HG02840 (cell line): ENCODE data around the gene GUCA1C.

ENCODE experiments used
- ATAC-seq: cut with Tn5 transposase; IDR thresholded peaks from one replicate; pipeline ENCODE4 v1.9.1; 2021; ENCODE audit warnings: mild to moderate bottlenecking, moderate library complexity, moderate number of reproducible peaks; ENCODE audit not compliant: unreplicated experiment, low FRiP score

The GUCA1C gene

GRCh38 chr3:108953700-108954099 lies at the start of gene GUCA1C:
GUCA1C (minus strand) TSS chr3:108953879; CDS start chr3:108953762, 117 bp downstream.
- ATAC-seq, result no peak

DNA sequence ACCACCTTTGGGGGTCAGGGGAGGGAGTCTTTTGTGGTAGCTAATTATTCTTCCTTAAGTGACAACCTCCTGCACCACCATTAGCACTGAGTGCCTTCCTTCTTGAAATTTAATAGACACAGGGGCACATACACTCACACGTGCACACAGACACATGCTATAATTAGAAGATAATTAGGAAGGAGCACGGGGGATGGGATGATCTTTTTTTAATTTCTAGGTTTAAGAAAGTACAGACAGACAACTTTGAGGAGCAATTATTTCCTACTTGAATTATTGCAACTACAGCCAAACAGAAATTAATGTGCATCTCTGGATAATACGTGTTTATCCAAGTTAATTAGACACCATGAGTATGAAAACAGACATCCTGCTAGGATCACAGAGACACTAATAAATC lies 44.8 kb upstream of the GUCA1C start:
- no peak for ATAC-seq

GRCh38 chr3:108985844-108986243 lies 32.2 kb upstream of the GUCA1C start:
- no peak for ATAC-seq

DNA sequence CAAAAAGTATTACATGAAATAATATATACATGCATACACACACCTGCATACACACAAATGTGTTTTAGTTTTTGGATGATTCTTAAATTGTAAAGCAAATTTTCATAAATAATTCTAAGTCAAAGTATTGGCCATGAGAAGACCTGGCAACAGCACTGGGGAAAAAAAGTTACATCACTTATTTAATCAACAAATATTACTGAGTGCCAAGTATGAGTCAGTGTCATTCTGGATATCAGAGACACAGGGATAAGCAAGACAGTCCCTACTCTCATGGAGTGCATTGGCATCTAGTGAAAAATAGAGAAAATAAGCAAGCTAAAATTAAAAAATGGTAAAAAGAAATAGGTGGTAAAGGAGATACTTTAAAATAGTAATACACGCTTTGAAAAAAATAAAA lies 29.4 kb upstream of the GUCA1C start:
- ATAC-seq, result no peak

DNA sequence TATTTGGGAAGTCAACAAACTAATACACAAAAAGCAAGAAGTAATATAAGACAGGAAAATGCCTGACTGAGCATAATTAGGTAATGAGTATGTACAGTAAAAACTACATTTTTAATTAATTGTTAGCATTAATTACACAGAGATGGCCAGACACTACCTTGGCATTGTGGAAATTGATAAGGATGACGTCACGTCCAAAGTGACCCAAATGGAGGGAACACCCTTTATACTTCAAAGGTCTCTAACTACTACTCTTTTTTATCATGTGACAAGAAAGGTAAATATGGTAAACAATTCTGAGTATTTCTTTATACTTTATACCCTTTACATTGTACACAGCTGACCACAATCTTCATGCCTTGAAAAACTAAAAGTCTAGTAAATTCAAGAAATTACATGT lies 22.4 kb upstream of the GUCA1C start:
- no peak for ATAC-seq

GRCh38 chr3:108973019-108973418 lies 19.3 kb upstream of the GUCA1C start:
- no peak for ATAC-seq

- no peak for ATAC-seq
Measured at GRCh38 chr3:108972482-108972881, 18.8 kb upstream of the GUCA1C start.

DNA sequence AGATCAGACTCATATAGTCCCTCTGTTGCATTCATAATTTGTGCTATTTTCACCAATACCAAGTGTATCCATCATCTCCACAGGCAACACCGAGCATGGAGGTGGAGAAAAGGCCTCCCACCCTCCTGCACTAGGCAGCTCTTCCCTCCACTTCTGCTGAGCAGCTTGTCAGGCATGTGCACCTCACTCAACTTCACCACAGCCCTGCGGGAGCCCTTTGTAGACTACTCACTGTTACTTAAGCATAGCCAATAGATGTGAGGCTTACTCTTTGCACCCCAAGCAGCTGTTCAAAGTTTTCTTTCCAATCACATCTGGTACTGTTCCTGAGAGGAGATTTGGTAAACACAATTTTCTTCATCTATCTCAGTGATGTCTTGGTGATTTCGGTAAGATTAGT lies 16.9 kb upstream of the GUCA1C start:
- no peak for ATAC-seq

- no peak for ATAC-seq
Measured at GRCh38 chr3:108966773-108967172, 13.1 kb upstream of the GUCA1C start.

DNA sequence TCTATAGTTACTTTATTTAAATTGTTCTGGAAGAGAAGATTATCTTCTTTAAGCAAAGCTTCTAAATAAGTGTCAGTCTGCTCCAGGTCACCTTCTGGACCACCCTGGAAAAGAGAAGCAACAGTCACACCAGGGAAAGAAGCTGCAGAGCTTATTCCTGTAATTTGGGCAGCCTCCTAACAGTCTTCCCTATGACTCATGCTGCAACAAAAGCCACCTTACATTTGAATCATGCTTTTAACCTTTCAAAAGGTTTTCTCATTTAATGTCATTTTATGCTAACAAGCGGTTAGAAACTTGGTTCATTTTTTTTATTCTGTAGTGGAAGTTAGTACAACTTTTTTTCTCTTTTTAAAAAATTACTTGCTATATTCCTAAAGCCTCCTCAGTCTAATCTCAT lies 5.3 kb upstream of the GUCA1C start:
- no peak for ATAC-seq

GRCh38 chr3:108953210-108953609 lies 469 bp downstream of the GUCA1C start:
- no peak for ATAC-seq

DNA sequence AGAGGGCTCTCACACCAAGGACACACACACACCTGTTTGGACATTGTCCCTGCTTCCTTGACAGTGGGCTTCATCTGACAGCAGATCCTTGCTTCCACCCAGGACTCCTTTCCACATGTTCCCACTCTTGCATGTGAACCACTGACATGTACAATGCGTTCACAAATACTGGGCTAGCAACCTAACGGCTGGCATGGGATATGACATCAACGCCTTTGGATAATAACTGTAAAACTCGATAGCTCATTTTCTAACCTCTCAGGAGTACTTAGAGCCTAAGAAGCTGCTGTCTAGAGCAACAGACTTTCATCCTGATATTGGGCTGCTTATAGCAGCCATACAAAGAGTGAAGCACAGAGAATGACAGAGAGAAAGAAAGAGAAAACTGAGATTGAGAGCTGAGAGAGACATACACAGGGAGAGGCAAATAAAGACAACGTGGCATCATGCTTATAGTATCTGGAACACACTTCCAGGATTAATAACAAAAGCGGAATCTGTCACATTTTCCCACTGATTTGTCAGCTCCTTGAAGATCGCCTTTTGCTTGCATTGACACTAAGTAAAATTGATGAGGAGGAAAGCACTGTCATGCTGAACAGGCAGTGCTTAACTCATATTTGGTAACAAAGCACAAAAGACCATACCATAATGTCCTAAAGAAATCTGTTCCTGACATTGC lies 1.7 kb downstream of the GUCA1C start:
- ATAC-seq, result no peak

- ATAC-seq, result no peak
Measured at GRCh38 chr3:108947855-108948254, 5.8 kb downstream of the GUCA1C start.

- ATAC-seq, result no peak
Measured at GRCh38 chr3:108946292-108947285, 7.1 kb downstream of the GUCA1C start.

- no peak for ATAC-seq
Measured at GRCh38 chr3:108940568-108941263, 13.0 kb downstream of the GUCA1C start.

DNA sequence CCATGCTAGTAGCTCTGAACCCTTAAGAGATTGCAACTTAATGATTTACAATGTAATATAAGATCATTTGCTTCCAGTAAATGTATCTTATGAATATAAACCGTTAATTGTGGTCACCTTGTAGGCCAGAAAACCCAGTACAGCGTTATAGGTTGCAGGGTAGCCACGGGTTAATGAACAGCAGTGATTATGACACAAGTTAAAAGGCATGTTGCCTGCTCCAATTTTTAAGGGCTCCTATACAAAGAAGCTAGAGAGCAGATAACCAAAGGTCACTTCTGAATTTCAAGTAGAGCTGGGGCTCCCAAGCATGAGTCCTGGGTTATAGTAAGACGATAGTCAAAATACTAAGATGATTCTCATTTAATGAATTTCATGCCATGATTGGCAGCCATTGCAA lies 13.5 kb downstream of the GUCA1C start:
- ATAC-seq, result no peak

DNA sequence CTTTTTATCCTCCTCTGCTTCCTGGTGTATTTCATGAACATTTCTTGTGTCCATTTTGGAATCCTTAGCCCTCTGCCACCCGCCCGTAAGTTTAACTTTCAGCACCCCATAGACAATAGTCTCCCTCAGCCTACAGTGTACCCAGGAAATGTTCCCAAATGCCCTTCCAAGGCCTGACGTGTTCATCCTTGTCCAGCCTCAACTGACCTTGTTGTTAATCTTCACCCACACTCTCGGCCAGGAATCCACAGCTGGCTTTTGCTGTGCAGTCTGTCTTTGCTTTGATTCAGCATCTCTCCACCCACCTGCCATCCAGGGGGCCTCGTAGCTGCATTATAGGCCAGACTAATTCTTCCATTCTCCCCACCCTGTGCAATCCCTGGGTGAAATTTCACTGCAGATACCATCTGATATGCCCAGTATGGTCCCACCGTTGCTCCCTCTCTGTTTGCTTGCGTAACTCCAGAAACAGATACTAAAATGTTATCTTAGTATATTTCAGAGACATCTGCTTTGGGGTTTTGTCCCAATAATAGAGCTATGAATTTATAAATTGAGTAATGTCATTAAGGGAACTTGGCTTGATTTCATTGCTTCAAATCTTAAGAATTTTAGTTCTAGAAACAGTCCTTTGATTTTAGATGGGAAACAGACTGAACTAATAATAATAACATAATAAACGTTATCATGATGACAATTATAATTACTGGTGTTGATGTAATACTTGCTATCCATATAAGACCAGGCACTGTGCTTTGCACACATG lies 16.6 kb downstream of the GUCA1C start:
- no peak for ATAC-seq

DNA sequence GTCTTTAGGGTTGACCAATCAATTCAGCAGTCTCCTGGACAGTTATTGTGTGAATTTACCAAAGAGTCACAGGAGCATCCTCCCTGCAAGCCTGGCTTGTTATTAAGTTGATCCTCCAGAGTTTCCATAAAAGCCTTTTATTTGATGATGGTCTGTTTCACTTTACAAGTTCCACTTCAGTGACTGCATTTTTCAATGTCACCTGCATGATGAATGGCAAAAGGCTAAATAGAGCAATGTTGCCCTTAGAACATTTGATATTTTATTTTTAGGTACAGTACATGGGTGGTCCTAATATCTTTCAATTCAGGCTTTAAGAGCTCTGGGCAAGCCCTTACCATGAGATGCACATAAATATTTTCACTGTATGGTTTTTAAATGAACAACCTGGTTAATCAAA lies 22.6 kb downstream of the GUCA1C start:
- no peak for ATAC-seq

- ATAC-seq, result no peak
Measured at GRCh38 chr3:108918866-108919265, 34.8 kb downstream of the GUCA1C start.
